CD4-positive, alpha-beta T cell treated with Interleukin-21 for 1 hour (primary cell): ENCODE measurements around the gene DNM1.

Experiments used
- DNase-seq: peaks from one replicate; pipeline ENCODE4 v3.0.0-alpha.2; 2020

DNM1 gene

DNA sequence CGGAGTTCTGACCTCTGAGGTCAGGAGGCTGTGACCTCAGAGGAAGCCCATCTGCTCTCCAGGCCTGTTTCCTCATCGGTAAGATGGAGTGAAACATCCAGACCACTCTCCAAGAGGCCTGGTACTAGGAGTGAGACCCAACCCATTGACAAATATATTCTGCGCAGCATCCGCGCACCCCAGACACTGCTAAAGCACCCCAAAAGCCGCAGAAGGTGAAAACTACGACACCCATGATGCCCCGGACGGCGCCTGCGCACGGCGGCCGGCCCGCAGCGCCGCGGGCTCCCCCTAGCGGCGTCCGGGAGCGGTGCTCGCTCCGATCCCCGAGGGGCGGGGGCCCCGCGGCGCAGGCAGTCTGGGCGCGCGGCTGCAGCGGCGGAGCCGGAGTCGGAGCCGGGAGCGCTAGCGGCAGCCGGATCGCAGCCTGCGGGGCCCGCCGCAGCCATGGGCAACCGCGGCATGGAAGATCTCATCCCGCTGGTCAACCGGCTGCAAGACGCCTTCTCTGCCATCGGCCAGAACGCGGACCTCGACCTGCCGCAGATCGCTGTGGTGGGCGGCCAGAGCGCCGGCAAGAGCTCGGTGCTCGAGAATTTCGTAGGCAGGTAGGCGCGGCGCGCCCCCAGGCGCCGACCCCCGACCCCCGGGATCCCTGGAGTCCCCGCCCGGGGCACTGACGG is at the start of gene DNM1:
Gene DNM1 (plus strand): TSS at position 356 of the 683 bp plus-strand sequence. CDS start 92 bp downstream, at position 448.
- DNase-seq = peak; percentile 80

- DNase-seq = no peak
Observed at GRCh38 chr9:128153947-128154695, 49.1 kb upstream of the DNM1 start.

DNA sequence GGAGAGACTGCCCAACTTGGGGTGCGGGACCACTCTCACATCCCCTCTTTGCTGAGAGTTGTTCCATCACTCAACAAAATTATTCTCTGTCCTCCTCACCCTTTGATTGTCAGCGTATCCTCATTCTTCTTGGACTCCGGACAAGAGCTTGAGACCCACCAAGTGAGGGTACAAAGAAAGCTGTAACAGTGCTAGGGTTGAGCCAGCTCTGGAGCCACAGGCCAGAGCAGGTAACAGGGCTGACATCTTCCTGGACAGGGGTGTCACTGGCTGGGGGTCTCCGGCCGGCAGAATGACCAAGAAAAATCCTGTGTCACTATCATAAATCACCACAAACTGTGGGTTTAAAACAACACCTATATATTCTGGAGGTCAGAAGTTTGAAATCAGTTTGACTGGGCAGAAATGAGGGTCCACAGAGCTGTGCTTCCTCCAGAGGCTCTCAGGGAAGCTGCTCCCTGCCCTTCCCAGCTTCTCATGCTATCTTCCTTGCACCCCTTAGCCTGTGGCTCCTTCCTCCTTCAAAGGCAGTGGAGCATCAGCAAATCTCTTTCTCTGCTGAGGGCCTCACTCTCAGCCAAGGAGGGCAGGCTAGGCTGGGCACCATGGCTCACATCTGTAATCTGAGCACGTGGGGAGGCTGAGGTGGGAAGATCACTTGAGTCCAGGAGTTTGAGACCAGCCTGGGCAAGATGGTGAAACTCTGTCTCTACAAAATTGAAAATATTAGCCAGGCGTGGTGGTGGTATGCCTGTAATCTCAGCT is 47.3 kb upstream of the DNM1 start:
- no peak for DNase-seq

GRCh38 chr9:128159522-128159783 is 43.7 kb upstream of the DNM1 start:
- peak; percentile 77 for DNase-seq

GRCh38 chr9:128159784-128160602 is 43.2 kb upstream of the DNM1 start, which contains the start of gene BBLN:
Gene BBLN (plus strand): TSS chr9:128160265. CDS start chr9:128160408, 143 bp downstream.
- DNase-seq = peak; percentile 93

DNA sequence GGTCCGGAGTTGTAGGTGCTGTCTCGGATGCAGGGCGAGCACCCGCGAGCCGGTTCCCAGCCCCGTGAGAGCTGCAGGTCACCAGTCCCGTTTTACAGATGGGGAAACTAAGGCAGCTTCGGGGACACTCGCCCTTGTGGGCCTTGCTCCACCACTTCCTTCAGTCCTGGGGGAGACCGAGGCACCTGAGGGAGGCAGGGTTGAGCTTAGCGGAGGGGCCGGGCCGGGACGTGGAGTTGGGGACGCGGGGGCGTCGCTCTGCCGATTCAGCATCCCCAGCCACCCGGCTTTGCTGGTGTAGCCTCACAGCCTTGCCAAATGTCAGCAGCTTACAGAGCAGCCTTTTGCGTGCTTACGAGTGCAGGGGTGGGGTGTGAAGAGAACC is 42.6 kb upstream of the DNM1 start:
- peak; percentile 20 for DNase-seq

GRCh38 chr9:128161215-128161902 is 41.8 kb upstream of the DNM1 start:
- DNase-seq = no peak

- DNase-seq = no peak
Observed at GRCh38 chr9:128162215-128163026, 40.8 kb upstream of the DNM1 start.

- DNase-seq = no peak
Observed at GRCh38 chr9:128163027-128163515, 40.1 kb upstream of the DNM1 start.

DNA sequence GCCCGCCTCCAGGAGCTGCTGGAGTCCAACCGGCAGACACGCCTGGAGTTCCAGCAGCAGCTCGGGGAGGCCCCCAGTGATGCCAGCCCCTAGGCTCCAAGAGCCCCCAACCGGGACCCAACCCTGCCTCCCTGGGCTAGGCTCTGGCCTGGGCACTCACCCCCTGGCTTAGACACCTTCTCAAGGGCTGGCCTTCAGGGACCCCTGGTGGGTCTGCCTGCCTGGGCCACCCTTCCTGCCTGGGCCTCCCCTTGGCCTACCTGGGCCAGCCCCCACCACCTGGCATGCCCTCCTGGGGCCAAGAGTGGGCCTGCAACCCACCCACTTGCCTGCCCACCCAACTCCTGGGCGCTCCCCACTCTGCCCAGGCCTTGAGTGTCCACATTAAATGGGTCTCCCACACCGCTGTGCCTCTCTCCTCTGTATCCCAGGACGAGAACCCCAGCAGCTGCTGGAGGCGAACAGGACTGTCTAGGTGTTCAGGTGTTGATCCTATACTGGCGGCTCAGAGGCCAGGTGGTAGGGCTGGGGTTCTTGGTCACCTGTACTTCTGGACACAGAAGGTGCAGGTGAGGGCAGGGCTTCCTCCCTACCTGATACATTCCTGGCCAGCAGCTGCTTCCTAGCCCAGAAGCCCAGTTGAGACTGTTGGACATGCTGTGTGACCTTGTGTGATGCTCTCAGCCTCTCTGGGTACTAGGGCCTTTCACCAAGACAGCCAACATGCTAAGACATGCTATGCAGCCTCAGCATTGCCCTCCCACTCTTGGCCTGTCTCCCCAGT is 39.5 kb upstream of the DNM1 start:
- no peak for DNase-seq

GRCh38 chr9:128164307-128164885 is 38.8 kb upstream of the DNM1 start:
- DNase-seq = no peak

DNA sequence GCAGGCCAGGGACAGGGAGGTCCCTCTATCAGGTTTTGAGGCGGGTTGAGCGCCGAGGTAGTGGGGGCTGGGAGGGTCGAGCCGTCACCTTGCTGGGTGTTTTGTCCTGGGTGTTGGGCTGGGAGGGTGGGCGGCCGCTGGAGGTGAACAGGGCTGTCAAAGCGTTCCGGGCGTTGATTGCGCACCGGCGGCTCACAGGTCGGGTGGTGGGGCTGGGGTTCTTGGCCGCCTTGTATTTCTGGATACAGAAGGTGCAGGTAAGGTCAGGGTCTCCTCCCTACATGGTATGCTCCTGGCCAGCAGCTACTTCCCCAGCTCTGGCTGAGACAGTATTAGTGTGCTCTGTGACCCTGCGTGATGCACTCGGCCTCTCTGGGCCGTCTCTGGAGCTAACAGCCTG is 37.0 kb upstream of the DNM1 start:
- no peak for DNase-seq

GRCh38 chr9:128167209-128167608 is 36.0 kb upstream of the DNM1 start:
- no peak for DNase-seq

GRCh38 chr9:128168731-128169308 is 34.4 kb upstream of the DNM1 start:
- no peak for DNase-seq

DNA sequence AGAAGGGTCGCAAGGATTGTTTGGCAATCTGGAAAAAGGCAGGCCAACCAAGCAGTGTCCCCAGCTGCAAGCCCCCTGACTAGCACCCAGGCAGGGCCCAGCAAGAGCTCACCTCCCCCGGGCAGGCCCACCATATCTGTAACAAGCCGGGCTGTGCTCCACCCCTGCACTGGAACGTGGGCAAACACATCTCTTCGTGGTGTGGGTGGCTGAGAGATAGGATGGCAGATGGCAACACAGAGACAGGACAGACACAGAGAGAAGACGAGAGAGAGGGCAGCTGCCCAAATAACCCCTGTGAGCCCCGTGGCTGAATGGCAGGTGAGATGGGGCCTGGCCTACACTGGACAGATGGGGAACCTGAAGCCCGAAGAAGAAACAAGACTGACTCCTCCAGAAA is 33.7 kb upstream of the DNM1 start:
- DNase-seq = no peak

DNA sequence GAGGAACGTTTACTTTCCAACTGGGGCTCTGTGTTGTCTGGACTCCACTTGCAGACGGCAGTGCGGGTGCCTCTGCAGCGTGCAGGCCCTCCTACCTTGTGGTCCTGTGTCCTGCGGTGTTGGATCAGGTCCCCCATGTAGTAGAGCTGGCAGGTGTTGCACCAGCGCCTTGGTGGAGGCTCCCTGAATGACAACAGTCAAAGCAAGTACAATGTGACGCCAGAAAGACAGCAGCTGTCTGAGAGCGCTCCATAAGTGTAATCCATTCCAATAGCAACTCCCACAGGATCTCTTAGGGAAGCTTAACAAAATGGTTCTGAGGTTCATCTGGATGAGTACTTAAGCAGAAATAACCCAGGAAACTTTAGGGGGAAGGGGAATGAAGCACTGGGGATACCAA is 33.3 kb upstream of the DNM1 start:
- no peak for DNase-seq

- DNase-seq = no peak
Observed at GRCh38 chr9:128174062-128174461, 29.1 kb upstream of the DNM1 start.

- no peak for DNase-seq
Observed at GRCh38 chr9:128175102-128175563, 28.0 kb upstream of the DNM1 start.

DNA sequence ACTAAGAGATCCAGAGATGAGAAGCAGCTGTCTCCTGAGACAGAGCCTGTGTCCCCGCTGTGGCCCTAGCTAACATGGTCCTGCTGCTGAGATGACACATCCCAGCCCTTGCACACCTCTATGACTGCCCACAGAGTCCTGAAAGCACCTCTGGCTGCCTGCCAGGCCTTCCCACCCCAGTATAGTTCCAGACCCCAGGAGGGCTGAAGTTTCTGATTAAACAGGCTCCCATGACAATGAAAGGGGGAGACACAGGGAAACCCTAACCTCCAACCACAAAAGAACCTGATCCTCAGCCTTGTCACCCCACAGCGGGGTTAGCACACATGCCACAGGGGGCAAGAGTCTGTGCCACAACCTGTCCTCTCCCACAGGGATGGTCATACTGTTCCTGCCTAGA is 27.5 kb upstream of the DNM1 start:
- DNase-seq = no peak
